A549 (cell line): ENCODE data around the gene UMAD1.

Experiments
- TFCP2L1 ChIP-seq: fragments of 250-450 bp; sonication (Bioruptor Pico); IDR thresholded peaks from 2 replicates; pipeline ENCODE4 v1.5.0; 2021; ENCODE audit warnings: mild to moderate bottlenecking
- TF ChIP-seq, protein P1 (sequence below): fragments of 450-650 bp; IDR thresholded peaks from 2 replicates; pipeline ENCODE4 v1.6.1; 2014; ENCODE audit warnings: antibody characterized with exemption

GRCh38 chr7:7738622-7739021, 98.1 kb downstream of the UMAD1 start:
- no peak for TF ChIP-seq TFCP2L1 (CRISPR knock-in tag)
- TF ChIP-seq, protein P1, sequence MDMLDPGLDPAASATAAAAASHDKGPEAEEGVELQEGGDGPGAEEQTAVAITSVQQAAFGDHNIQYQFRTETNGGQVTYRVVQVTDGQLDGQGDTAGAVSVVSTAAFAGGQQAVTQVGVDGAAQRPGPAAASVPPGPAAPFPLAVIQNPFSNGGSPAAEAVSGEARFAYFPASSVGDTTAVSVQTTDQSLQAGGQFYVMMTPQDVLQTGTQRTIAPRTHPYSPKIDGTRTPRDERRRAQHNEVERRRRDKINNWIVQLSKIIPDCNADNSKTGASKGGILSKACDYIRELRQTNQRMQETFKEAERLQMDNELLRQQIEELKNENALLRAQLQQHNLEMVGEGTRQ: no peak
